GM18951 (cell line): ENCODE results near the gene SUB1.
"Not testable (repeated sequence)": the region's sequence is repeated elsewhere in the genome, so short reads cannot be mapped to it uniquely, and the experiment has no call there.

Experiments used
- POLR2A ChIP-seq: IDR thresholded peaks from 4 replicates; pipeline ENCODE4 v1.6.1; 2011; ENCODE audit warnings: mild to moderate bottlenecking; ENCODE audit not compliant: insufficient read length, insufficient read depth; ENCODE audit errors: extremely low read depth
- in situ Hi-C: fragments of 300-500 bp; cut with MboI; formaldehyde crosslinking; loops from one replicate; pipeline ENCODE4 v1.12.0; 2022; ENCODE audit warnings: low sequenced_read_pairs, mixed read lengths, inconsistent platforms; ENCODE audit not compliant: unreplicated experiment

The SUB1 gene

GRCh38 chr5:32628049-32628844 is 42.9 kb downstream of the SUB1 start:
- no peak for TF ChIP-seq POLR2A
- in situ Hi-C loops = no loop called here

GRCh38 chr5:32630867-32631491 is 45.6 kb downstream of the SUB1 start:
- in situ Hi-C loops = no loop called here
- no peak for TF ChIP-seq POLR2A

- in situ Hi-C loops = not testable (repeated sequence)
Observed at GRCh38 chr5:32633017-32633416, 47.7 kb downstream of the SUB1 start.

GRCh38 chr5:32638309-32638708 is 53.0 kb downstream of the SUB1 start:
- in situ Hi-C loops = no loop called here
- no peak for TF ChIP-seq POLR2A

GRCh38 chr5:32639943-32640342 is 54.6 kb downstream of the SUB1 start:
- TF ChIP-seq POLR2A = no peak
- in situ Hi-C loops = no loop called here

- in situ Hi-C loops = no loop called here
Observed at GRCh38 chr5:32642276-32643002, 57.1 kb downstream of the SUB1 start.

GRCh38 chr5:32645246-32645645 is 59.9 kb downstream of the SUB1 start:
- TF ChIP-seq POLR2A = no peak
- in situ Hi-C loops = no loop called here

More at GRCh38 chr5:32642276-32643002, 57.1 kb downstream of the SUB1 start:
- TF ChIP-seq POLR2A = no peak

- TF ChIP-seq POLR2A = no peak
- in situ Hi-C loops = no loop called here
Observed at GRCh38 chr5:32646061-32646969, 61.0 kb downstream of the SUB1 start.

GRCh38 chr5:32651088-32651487 is 65.7 kb downstream of the SUB1 start:
- TF ChIP-seq POLR2A = no peak
- in situ Hi-C loops = no loop called here

- in situ Hi-C loops = no loop called here
- no peak for TF ChIP-seq POLR2A
Observed at GRCh38 chr5:32651638-32652037, 66.3 kb downstream of the SUB1 start.
